K562 (cell line): Measurements from ENCODE around the gene TGM1. TPM values are rescaled to one million over a fixed set of nuclear protein-coding genes. Genes with fewer than 3 reads are reported as not detected.

Experiments used
- C11orf30 ChIP-seq: fragments of 450-650 bp; IDR thresholded peaks from 2 replicates; pipeline ENCODE4 v1.6.1; 2016; ENCODE audit warnings: low read depth, mild to moderate bottlenecking
- CBX1 ChIP-seq: sonication (generic); IDR thresholded peaks from 2 replicates; pipeline ENCODE4 v1.6.1; 2016; ENCODE audit warnings: antibody characterized with exemption, low read depth, mild to moderate bottlenecking
- GTF2F1 ChIP-seq: IDR thresholded peaks from 2 replicates; pipeline ENCODE4 v1.6.1; 2011; ENCODE audit warnings: low read depth, low read length, improper control_type of control experiment
- HOXB6 ChIP-seq: fragments of 250-450 bp; sonication (Bioruptor Pico); IDR thresholded peaks from 2 replicates; pipeline ENCODE4 v1.5.1; 2022; ENCODE audit warnings: mild to moderate bottlenecking, borderline replicate concordance
- JUND ChIP-seq, 2 experiments: IDR thresholded peaks; 2 replicates in 1 of 2; 3 replicates in 1 of 2; pipeline ENCODE4 v1.6.1; 2011; ENCODE audit warnings: borderline replicate concordance in 2 of 2, low read depth in 2 of 2, low read length in 2 of 2, improper control_type of control experiment in 1 of 2, missing biosample characterization in 1 of 2, missing genetic modification characterization in 1 of 2, missing genetic modification reagents in 1 of 2
- MCM3 ChIP-seq: fragments of 450-650 bp; IDR thresholded peaks from 2 replicates; pipeline ENCODE4 v1.6.1; 2016
- MXI1 ChIP-seq: IDR thresholded peaks from 2 replicates; pipeline ENCODE4 v1.6.1; 2011; ENCODE audit warnings: low read depth, mild to moderate bottlenecking, improper control_type of control experiment, low read length
- NCOR1 ChIP-seq: fragments of 450-650 bp; IDR thresholded peaks from 2 replicates; pipeline ENCODE4 v1.6.1; 2016; ENCODE audit warnings: mild to moderate bottlenecking, moderate library complexity
- POLR2A ChIP-seq: fragments of 450-650 bp; conservative IDR thresholded peaks from 2 replicates; pipeline ENCODE4 v1.6.1; 2016
- SMARCA5 ChIP-seq: fragments of 450-650 bp; IDR thresholded peaks from 2 replicates; pipeline ENCODE4 v1.6.1; 2016
- SOX6 ChIP-seq: fragments of 450-650 bp; IDR thresholded peaks from 2 replicates; pipeline ENCODE4 v1.6.1; 2014; ENCODE audit warnings: mild to moderate bottlenecking
- STAT5A ChIP-seq: IDR thresholded peaks from 2 replicates; pipeline ENCODE4 v1.6.1; 2012; ENCODE audit warnings: low read length, inconsistent platforms, borderline replicate concordance
- TBL1XR1 ChIP-seq, 2 experiments: IDR thresholded peaks; 2 replicates each; pipeline ENCODE4 v1.6.1; 2012; ENCODE audit warnings: improper control_type of control experiment in 2 of 2, low read length in 2 of 2, mild to moderate bottlenecking in 1 of 2
- TCFL5 ChIP-seq: fragments of 250-450 bp; sonication (Bioruptor Pico); conservative IDR thresholded peaks from 2 replicates; pipeline ENCODE4 v1.6.1; 2021; ENCODE audit warnings: mild to moderate bottlenecking, moderate library complexity, matching md5 sums
- WHSC1 ChIP-seq: IDR thresholded peaks from one replicate; pipeline ENCODE4 v1.6.1; 2012; ENCODE audit warnings: low read length, control low read depth, inconsistent platforms
- ZC3H8 ChIP-seq: fragments of 450-650 bp; IDR thresholded peaks from 2 replicates; pipeline ENCODE4 v1.6.1; 2017
- ZNF316 ChIP-seq: fragments of 450-650 bp; IDR thresholded peaks from 2 replicates; pipeline ENCODE4 v1.6.1; 2016
- polyA plus RNA-seq, 8 experiments: library from polyadenylated mRNA; depleted of rRNA in 4 of 8; stranded (reverse) in 5 of 8; unstranded in 3 of 8; fragments of >200 nt; fragmentation: Nextera tagmentation in 2 of 8; fragmentation: Illumina TruSeq in 1 of 8; extraction: Ambion mirVana in 2 of 8; extraction: Trizol in 1 of 8; gene quantifications; 2 replicates each; pipeline versions ENCODE4 v1.2.1 to v1.2.3, GENCODE V29; 2011 to 2014; ENCODE audit warnings: inconsistent platforms in 1 of 8, missing spikeins in 1 of 8
- total RNA-seq, 7 experiments: library from RNA; depleted of rRNA in 6 of 7; stranded (reverse); fragments of >200 nt in 6 of 7; fragmentation: Illumina TruSeq in 2 of 7; extraction: Trizol in 2 of 7; gene quantifications; 2 replicates each; pipeline versions ENCODE4 v1.2.1 to v1.2.3, GENCODE V29; 2011 to 2021; ENCODE audit warnings: low replicate concordance in 1 of 7
- TF ChIP-seq, protein P1 (sequence below): fragments of 450-650 bp; IDR thresholded peaks from 2 replicates; pipeline ENCODE4 v1.6.1; 2016; ENCODE audit warnings: antibody characterized with exemption
- TF ChIP-seq, protein P2 (sequence below): sonication (generic); formaldehyde crosslinking; IDR thresholded peaks from 2 replicates; pipeline ENCODE4 v1.8.1; 2023; ENCODE audit warnings: mild to moderate bottlenecking, missing genetic modification reagents
- TF ChIP-seq, protein P3 (sequence below): fragments of 250-450 bp; sonication (Bioruptor Pico); IDR thresholded peaks from 2 replicates; pipeline ENCODE4 v1.5.0; 2021
- TF ChIP-seq, protein P4 (sequence below): fragments of 250-450 bp; sonication (Bioruptor Pico); IDR thresholded peaks from 2 replicates; pipeline ENCODE4 v1.4.0; 2020; ENCODE audit warnings: mild to moderate bottlenecking
- TF ChIP-seq, protein P5 (sequence below): sonication (generic); formaldehyde crosslinking; IDR thresholded peaks from 2 replicates; pipeline ENCODE4 v1.8.0; 2022; ENCODE audit warnings: mild to moderate bottlenecking, missing genetic modification reagents, borderline replicate concordance

Gene TGM1
- total and polyA plus RNA-seq, 9 of the 15 experiments (the other 6 are each of a cell fraction or from before 2014, with no cell fraction given): 0.13 to 4.4 (median 0.88) TPM

DNA sequence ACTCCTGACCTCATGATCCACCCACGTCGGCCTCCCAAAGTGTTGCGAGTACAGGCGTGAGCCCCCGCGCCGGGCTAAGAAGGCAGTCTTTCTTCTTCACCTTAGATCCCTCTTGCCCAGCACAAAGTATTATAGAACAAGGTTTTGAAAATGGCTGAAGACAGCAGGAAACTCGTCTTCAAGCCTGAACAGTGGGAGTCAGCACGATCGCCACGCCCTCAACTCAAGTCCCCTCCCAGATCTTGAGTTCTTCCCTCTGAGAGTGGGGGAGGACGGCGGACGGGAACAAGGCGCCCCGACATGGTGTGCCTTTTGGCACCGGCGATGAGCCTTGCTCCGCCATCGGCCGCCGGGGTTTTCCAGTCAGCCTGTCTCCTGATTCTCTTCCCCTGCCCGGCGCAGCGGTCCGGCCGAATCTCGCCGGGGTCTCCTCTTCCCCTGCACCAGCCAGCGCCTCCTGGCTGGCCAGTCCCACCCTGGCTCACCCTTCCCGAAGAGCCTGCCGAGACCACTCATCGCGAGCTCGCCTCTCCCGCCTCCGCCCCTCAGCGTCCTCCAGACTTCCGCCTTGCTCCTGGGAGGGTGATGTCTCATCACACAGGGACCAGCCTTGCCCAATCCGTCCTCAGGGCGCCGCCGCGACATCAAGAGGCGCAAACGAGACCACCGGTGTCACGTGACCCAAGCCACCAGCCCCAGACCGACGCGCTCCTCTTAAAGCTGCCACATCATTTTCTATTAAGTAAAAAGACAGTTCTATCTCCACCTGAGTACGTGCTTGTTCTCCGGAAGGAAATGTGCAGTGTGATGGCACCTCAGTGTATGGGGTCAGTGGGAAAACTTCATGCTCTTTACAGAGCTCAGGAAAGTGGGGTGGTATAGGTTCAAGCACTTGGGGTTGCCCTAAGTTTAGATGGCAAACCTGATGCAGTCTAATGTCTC is 49.8 kb downstream of the TGM1 start, which contains the start of gene CHMP4A (continued):
- TF ChIP-seq HOXB6 (CRISPR knock-in tag) (no peak), GTF2F1 (no peak; the same call in 1 of the 2 replicates), TCFL5 (no peak), CBX1 (peak; percentile 85), ZNF316 (peak; percentile 10; the same call in 1 of the 2 replicates), WHSC1 (no peak), JUND (IDR thresholded peaks at IDR 0.05; ENCODE audit: borderline replicate concordance, low read depth, low read length) (0 out of 2 replicates have a peak, but pooled peaks have one; percentile 12), JUND (tag; IDR thresholded peaks at IDR 0.05; ENCODE audit: borderline replicate concordance, low read depth, low read length) (no peak; the same call in 2 of the 3 replicates), POLR2A (peak; percentile 98), STAT5A (no peak), SMARCA5 (no peak), C11orf30 (peak; percentile 96), MCM3 (no peak), MXI1 (no peak), TBL1XR1 (IDR thresholded peaks at IDR 0.05; ENCODE audit: low read length in 2 of 2) (peak in 1 of 2 experiments; percentile 40; a peak in 1 of 4 replicates), ZC3H8 (no peak), SOX6 (no peak), NCOR1 (peak; percentile 61)
- TF ChIP-seq, protein P1, sequence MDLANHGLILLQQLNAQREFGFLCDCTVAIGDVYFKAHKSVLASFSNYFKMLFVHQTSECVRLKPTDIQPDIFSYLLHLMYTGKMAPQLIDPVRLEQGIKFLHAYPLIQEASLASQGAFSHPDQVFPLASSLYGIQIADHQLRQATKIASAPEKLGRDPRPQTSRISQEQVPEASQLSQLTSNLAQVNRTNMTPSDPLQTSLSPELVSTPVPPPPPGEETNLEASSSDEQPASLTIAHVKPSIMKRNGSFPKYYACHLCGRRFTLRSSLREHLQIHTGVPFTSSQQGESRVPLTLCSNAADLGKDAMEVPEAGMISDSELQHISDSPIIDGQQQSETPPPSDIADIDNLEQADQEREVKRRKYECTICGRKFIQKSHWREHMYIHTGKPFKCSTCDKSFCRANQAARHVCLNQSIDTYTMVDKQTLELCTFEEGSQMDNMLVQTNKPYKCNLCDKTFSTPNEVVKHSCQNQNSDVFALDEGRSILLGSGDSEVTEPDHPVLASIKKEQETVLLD: no peak
- TF ChIP-seq, protein P2, sequence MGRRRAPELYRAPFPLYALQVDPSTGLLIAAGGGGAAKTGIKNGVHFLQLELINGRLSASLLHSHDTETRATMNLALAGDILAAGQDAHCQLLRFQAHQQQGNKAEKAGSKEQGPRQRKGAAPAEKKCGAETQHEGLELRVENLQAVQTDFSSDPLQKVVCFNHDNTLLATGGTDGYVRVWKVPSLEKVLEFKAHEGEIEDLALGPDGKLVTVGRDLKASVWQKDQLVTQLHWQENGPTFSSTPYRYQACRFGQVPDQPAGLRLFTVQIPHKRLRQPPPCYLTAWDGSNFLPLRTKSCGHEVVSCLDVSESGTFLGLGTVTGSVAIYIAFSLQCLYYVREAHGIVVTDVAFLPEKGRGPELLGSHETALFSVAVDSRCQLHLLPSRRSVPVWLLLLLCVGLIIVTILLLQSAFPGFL (CRISPR knock-in tag): no peak
- TF ChIP-seq, protein P3, sequence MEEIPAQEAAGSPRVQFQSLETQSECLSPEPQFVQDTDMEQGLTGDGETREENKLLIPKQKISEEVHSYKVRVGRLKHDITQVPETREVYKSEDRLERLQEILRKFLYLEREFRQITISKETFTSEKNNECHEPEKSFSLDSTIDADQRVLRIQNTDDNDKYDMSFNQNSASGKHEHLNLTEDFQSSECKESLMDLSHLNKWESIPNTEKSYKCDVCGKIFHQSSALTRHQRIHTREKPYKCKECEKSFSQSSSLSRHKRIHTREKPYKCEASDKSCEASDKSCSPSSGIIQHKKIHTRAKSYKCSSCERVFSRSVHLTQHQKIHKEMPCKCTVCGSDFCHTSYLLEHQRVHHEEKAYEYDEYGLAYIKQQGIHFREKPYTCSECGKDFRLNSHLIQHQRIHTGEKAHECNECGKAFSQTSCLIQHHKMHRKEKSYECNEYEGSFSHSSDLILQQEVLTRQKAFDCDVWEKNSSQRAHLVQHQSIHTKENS (CRISPR knock-in tag): no peak
- TF ChIP-seq, protein P4, sequence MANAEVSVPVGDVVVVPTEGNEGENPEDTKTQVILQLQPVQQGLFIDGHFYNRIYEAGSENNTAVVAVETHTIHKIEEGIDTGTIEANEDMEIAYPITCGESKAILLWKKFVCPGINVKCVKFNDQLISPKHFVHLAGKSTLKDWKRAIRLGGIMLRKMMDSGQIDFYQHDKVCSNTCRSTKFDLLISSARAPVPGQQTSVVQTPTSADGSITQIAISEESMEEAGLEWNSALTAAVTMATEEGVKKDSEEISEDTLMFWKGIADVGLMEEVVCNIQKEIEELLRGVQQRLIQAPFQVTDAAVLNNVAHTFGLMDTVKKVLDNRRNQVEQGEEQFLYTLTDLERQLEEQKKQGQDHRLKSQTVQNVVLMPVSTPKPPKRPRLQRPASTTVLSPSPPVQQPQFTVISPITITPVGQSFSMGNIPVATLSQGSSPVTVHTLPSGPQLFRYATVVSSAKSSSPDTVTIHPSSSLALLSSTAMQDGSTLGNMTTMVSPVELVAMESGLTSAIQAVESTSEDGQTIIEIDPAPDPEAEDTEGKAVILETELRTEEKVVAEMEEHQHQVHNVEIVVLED: no peak
- TF ChIP-seq, protein P5, sequence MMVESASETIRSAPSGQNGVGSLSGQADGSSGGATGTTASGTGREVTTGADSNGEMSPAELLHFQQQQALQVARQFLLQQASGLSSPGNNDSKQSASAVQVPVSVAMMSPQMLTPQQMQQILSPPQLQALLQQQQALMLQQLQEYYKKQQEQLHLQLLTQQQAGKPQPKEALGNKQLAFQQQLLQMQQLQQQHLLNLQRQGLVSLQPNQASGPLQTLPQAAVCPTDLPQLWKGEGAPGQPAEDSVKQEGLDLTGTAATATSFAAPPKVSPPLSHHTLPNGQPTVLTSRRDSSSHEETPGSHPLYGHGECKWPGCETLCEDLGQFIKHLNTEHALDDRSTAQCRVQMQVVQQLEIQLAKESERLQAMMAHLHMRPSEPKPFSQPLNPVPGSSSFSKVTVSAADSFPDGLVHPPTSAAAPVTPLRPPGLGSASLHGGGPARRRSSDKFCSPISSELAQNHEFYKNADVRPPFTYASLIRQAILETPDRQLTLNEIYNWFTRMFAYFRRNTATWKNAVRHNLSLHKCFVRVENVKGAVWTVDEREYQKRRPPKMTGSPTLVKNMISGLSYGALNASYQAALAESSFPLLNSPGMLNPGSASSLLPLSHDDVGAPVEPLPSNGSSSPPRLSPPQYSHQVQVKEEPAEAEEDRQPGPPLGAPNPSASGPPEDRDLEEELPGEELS (CRISPR knock-in tag): no peak
